ENCODE measurements around the gene SMPD2.
"Not testable (repeated sequence)": the region's sequence is repeated elsewhere in the genome, so short reads cannot be mapped to it uniquely, and the experiment has no call there.

SMPD2 gene

GRCh38 chr6:109458774-109459531 is 18.4 kb downstream of the SMPD2 start:
- peaks cover 15% of the 10 kb centered on the region for H3K36me3 ChIP-seq (ENCODE audit: insufficient read depth, low read length)
- H2AFZ ChIP-seq (ENCODE audit: low read depth, low read length) = no peak overlapping the region
- no peaks in the 10 kb centered on the region for H3K9me3 ChIP-seq (ENCODE audit: low read length)
- H3K4me1 ChIP-seq (ENCODE audit: insufficient read depth, low read length) = peaks cover 15% of the 10 kb centered on the region
- H3K4me3 ChIP-seq (ENCODE audit: low read length) = no peak overlapping the region
- H3K27me3 ChIP-seq (ENCODE audit: insufficient read depth, low read length) = no peaks in the 10 kb centered on the region

- no peak overlapping the region for H2AFZ ChIP-seq (ENCODE audit: low read depth, low read length)
- H3K27me3 ChIP-seq (ENCODE audit: insufficient read depth, low read length) = no peaks in the 10 kb centered on the region
- H3K36me3 ChIP-seq (ENCODE audit: insufficient read depth, low read length) = peaks cover 28% of the 10 kb centered on the region
- no peaks in the 10 kb centered on the region for H3K9me3 ChIP-seq (ENCODE audit: low read length)
- no peak overlapping the region for H3K4me3 ChIP-seq (ENCODE audit: low read length)
- peaks cover 10% of the 10 kb centered on the region for H3K4me1 ChIP-seq (ENCODE audit: insufficient read depth, low read length)
Observed at GRCh38 chr6:109460161-109460829, 19.8 kb downstream of the SMPD2 start.

GRCh38 chr6:109461205-109461604 is 20.7 kb downstream of the SMPD2 start:
- not testable (repeated sequence) for H3K4me1 ChIP-seq (ENCODE audit: insufficient read depth, low read length); H3K4me3 ChIP-seq (ENCODE audit: low read length); H3K27me3 ChIP-seq (ENCODE audit: insufficient read depth, low read length); H2AFZ ChIP-seq (ENCODE audit: low read depth, low read length); H3K9me3 ChIP-seq (ENCODE audit: low read length)
- H3K36me3 ChIP-seq (ENCODE audit: insufficient read depth, low read length) = peaks cover 36% of the 10 kb centered on the region

DNA sequence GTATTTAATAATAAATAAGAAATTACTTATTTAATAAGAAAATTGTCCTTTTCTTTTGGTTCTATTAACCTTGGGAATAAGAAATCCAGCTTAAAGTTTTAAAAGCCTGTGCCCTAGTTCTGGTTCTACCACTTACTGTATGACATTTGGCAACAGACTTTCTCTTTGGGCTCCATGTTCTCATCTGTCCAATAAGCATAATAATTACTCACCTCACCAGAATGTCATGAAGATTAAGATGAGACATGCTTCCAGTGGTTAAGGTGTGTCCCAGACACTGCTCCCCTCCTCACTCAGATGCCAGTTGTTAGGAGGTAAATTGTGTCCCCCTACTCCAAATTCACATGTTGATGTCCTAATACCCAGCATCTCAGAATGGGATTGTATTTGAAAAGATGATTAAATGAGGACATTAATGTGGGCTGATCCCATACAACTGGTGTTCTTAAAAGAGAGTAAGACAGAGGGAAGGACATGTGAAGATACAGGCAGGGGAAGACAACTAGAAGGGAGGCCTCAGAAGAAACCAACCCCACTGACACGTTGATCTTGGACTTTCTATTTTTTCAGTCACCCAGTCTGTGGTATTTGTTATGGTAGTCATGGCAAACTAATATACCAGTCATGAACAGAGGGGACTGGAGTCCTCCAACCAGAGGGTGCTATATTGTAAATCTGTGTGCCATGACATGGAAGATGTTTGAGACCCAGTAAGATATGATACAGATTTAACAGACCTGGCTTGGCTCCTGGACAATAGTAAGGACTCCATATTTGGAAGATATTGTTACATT is 21.4 kb downstream of the SMPD2 start:
- no peaks in the 10 kb centered on the region for H3K9me3 ChIP-seq (ENCODE audit: low read length)
- no peaks in the 10 kb centered on the region for H3K27me3 ChIP-seq (ENCODE audit: insufficient read depth, low read length)
- no peak overlapping the region for H3K4me3 ChIP-seq (ENCODE audit: low read length)
- H3K4me1 ChIP-seq (ENCODE audit: insufficient read depth, low read length) = peaks cover 5% of the 10 kb centered on the region
- H3K36me3 ChIP-seq (ENCODE audit: insufficient read depth, low read length) = peaks cover 38% of the 10 kb centered on the region
- H2AFZ ChIP-seq (ENCODE audit: low read depth, low read length) = no peak overlapping the region

DNA sequence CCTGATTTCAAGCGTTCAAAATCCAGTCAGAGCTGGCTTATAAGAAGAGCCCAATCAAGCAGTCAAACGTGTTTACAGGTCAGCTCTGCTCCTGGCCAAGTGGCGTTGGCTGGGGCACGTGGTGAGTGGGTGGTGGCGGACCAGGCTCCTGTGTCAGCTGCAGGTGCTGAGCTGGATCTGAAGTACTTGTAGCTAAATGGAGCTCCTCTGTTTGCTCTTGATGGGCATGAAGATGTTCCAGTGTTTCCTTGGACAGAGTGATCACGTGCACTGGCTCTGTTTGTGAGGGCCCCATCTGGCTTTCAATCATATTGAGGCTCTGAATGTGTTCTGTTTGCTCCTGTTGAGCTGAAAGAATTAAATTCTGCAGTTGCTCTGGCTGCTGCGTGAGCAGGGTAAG is 25.2 kb downstream of the SMPD2 start:
- Histone ChIP-seq H3K4me1 (ENCODE audit: insufficient read depth, low read length) (no peaks in the 10 kb centered on the region), H2AFZ (ENCODE audit: low read depth, low read length) (no peak overlapping the region), H3K9me3 (ENCODE audit: low read length) (no peaks in the 10 kb centered on the region), H3K4me3 (ENCODE audit: low read length) (no peak overlapping the region), H3K36me3 (ENCODE audit: insufficient read depth, low read length) (peaks cover 57% of the 10 kb centered on the region), H3K27me3 (ENCODE audit: insufficient read depth, low read length) (no peaks in the 10 kb centered on the region)

DNA sequence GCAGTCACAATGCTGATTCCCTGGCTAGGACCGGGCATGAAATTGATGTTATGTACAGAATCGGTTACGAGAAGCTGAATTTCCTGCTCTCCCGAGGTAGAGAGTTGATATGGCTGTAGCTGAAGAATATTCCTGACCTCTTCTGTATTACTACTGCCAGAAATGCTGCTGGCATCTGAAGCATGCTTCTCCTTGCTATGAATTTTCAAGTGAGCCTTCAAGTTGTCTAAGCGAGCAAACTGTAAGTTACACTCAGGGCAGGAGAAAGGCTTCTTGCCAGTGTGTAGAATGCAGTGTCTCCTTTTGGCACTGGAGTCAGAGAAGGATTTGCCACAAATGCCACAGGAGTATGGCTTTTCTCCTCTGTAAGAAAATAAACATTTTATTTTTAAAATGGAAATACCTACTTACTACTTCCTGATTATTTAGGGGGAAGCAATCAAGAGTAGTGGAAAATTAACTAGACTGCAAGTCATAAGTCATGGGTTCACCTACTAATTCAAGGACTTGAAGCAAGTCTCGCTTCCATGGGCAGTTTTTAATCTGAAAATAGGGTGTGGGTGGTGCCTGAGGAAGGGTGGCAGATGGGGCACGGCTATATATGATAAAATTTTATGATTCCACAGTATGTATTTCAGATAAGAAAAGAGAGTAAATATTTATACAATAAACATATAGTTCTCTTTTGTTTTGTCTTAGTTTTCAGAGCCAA is 25.8 kb downstream of the SMPD2 start:
- Histone ChIP-seq H3K4me3 (ENCODE audit: low read length) (no peak overlapping the region), H3K27me3 (ENCODE audit: insufficient read depth, low read length) (no peaks in the 10 kb centered on the region), H2AFZ (ENCODE audit: low read depth, low read length) (no peak overlapping the region), H3K4me1 (ENCODE audit: insufficient read depth, low read length) (no peaks in the 10 kb centered on the region), H3K9me3 (ENCODE audit: low read length) (no peaks in the 10 kb centered on the region), H3K36me3 (ENCODE audit: insufficient read depth, low read length) (peaks cover 63% of the 10 kb centered on the region)

GRCh38 chr6:109467696-109468095 is 27.2 kb downstream of the SMPD2 start:
- no peak overlapping the region for H2AFZ ChIP-seq (ENCODE audit: low read depth, low read length)
- H3K4me1 ChIP-seq (ENCODE audit: insufficient read depth, low read length) = no peaks in the 10 kb centered on the region
- no peaks in the 10 kb centered on the region for H3K9me3 ChIP-seq (ENCODE audit: low read length)
- H3K4me3 ChIP-seq (ENCODE audit: low read length) = no peak overlapping the region
- no peaks in the 10 kb centered on the region for H3K27me3 ChIP-seq (ENCODE audit: insufficient read depth, low read length)
- H3K36me3 ChIP-seq (ENCODE audit: insufficient read depth, low read length) = peaks cover 66% of the 10 kb centered on the region

DNA sequence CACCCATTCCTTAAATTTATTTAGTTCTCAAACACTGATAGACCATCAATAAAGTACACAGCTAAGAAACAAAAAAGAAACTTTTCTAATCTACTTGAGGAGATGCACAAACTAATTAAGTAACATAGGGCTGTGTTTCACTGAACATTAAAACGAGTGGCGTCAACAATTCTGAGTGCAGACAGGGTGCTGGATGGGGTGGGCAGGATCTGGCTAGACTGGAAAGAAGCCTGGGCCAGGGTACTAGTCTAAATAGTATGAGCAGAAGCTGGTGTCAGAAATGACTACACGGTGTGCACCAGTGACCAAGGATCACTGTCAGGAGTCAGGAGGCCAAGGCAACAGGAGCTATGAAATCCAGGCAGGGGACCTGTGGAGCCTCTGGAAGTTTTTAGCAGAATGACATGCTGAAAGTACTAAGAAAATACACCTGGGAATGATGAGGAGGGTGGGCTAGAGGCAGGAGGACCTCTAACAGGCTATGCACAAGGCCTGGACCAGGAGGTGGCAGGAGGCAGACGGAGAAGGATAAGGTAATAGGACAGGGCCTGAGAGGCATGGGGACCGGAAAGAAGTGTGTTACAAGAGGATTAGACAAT is 29.2 kb downstream of the SMPD2 start:
- H3K9me3 ChIP-seq (ENCODE audit: low read length) = no peaks in the 10 kb centered on the region
- H3K36me3 ChIP-seq (ENCODE audit: insufficient read depth, low read length) = peaks cover 68% of the 10 kb centered on the region
- no peaks in the 10 kb centered on the region for H3K4me1 ChIP-seq (ENCODE audit: insufficient read depth, low read length)
- no peaks in the 10 kb centered on the region for H3K27me3 ChIP-seq (ENCODE audit: insufficient read depth, low read length)
- H2AFZ ChIP-seq (ENCODE audit: low read depth, low read length) = no peak overlapping the region
- H3K4me3 ChIP-seq (ENCODE audit: low read length) = no peak overlapping the region

DNA sequence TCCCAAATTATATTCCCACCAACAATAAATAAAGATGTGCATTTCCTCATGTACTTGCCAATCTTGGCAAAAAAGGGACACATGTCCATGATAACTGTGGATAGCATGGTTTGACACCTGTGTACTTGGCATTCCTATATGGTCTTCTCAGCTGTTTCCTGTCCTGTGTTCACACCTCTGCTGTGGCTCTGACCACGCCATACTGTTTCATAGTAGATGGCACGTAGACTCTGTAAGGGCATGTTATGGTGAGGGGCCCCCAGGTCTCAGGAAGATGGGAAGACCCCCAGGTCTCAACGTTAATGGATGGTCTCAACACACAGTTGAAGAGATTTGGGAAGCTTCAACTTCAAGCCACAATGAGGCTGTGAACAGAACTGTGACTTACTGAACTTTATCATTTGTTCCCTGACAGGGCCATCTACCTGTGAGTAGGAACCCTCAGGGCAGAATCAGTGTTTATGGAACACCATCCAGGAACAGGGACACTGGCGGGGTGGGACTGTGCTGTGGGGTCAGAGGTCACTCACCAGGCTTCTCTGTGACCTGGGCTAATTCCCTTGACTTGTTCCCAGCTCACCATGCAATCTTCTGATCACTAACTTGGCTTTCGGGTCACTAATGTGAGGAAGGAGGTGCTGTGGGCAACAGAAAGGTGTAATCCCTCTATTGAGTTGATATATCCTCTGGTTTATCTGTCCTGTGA is 30.7 kb downstream of the SMPD2 start:
- Histone ChIP-seq H3K36me3 (ENCODE audit: insufficient read depth, low read length) (peaks cover 69% of the 10 kb centered on the region), H3K4me3 (ENCODE audit: low read length) (no peak overlapping the region), H3K27me3 (ENCODE audit: insufficient read depth, low read length) (no peaks in the 10 kb centered on the region), H3K4me1 (ENCODE audit: insufficient read depth, low read length) (no peaks in the 10 kb centered on the region), H3K9me3 (ENCODE audit: low read length) (no peaks in the 10 kb centered on the region), H2AFZ (ENCODE audit: low read depth, low read length) (no peak overlapping the region)

GRCh38 chr6:109472132-109472995 is 31.8 kb downstream of the SMPD2 start:
- peaks cover 71% of the 10 kb centered on the region for H3K36me3 ChIP-seq (ENCODE audit: insufficient read depth, low read length)

GRCh38 chr6:109473120-109473519 is 32.6 kb downstream of the SMPD2 start:
- Histone ChIP-seq H2AFZ (ENCODE audit: low read depth, low read length) (no peak overlapping the region), H3K36me3 (ENCODE audit: insufficient read depth, low read length) (peaks cover 67% of the 10 kb centered on the region), H3K4me1 (ENCODE audit: insufficient read depth, low read length) (peaks cover 4% of the 10 kb centered on the region), H3K9me3 (ENCODE audit: low read length) (no peaks in the 10 kb centered on the region), H3K27me3 (ENCODE audit: insufficient read depth, low read length) (no peaks in the 10 kb centered on the region), H3K4me3 (ENCODE audit: low read length) (no peak overlapping the region)

More at GRCh38 chr6:109472132-109472995, 31.8 kb downstream of the SMPD2 start:
- H2AFZ ChIP-seq (ENCODE audit: low read depth, low read length) = no peak overlapping the region
- H3K9me3 ChIP-seq (ENCODE audit: low read length) = no peaks in the 10 kb centered on the region
- H3K4me1 ChIP-seq (ENCODE audit: insufficient read depth, low read length) = no peaks in the 10 kb centered on the region
- H3K27me3 ChIP-seq (ENCODE audit: insufficient read depth, low read length) = no peaks in the 10 kb centered on the region
- H3K4me3 ChIP-seq (ENCODE audit: low read length) = no peak overlapping the region
